Measurements from ENCODE around the gene RAPGEF2. TPM values are rescaled to one million over a fixed set of nuclear protein-coding genes. Genes with fewer than 3 reads are reported as not detected.

Gene RAPGEF2
- total and polyA plus RNA-seq, 3 experiments from 2014 or later, result 1.0 to 34.3 (median 29.2) TPM

GRCh38 chr4:159400558-159401225 lies 297.8 kb downstream of the RAPGEF2 start:
- DNase-seq, result no peak
- ChIA-PET POLR2A (no interaction called here), CTCF (no interaction called here)
- no peak overlapping the region for H3K4me3 ChIP-seq (ENCODE audit: low read length)
- Mint-ChIP-seq H3K4me1 (no peaks in the 10 kb centered on the region), H3K9me3 (no peaks in the 10 kb centered on the region), H3K4me3 (no peak overlapping the region), H3K27ac (no peak overlapping the region), H3K27me3 (peaks cover 6 to 27% of the 10 kb centered on the region in 2 donors), H3K36me3 (no peaks in the 10 kb centered on the region)
- H3K27ac ChIP-seq (ENCODE audit: low read depth, low read length), result no peak overlapping the region
- H3K36me3 ChIP-seq (ENCODE audit: insufficient read depth, low read length), result no peaks in the 10 kb centered on the region
- H3K27me3 ChIP-seq (ENCODE audit: insufficient read depth, low read length, poor library complexity, severe bottlenecking), result no peaks in the 10 kb centered on the region
- H3K4me1 ChIP-seq (ENCODE audit: insufficient read depth, low read length), result no peaks in the 10 kb centered on the region
- no peaks in the 10 kb centered on the region for H3K9me3 ChIP-seq (ENCODE audit: low read length)

DNA sequence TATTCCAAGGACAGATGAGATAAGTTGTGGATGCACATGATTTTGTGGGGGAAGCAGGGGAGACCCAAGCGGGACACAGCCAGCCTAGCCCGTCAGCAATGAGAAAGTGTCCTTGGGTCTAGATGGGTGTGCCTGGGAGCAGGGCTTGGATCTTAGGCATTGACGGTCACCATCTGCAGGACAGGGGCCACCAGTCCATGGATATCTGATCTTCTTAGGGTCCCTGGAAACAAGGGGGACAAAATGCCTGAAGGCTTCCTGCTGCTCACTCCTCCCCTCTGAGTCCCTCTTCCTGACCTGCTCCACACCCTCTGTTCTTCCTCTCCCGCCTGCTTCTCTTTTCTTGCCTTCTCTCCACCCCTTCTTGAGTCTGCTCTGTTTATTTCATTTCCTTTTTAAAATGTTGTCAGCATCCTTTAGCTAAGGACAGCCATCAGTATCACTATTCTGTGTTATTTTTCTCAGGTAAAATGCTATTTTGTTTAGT lies 298.4 kb downstream of the RAPGEF2 start:
- no peaks in the 10 kb centered on the region for H3K27me3 ChIP-seq (ENCODE audit: insufficient read depth, low read length, poor library complexity, severe bottlenecking)
- Mint-ChIP-seq H3K4me1 (no peaks in the 10 kb centered on the region), H3K27me3 (peaks cover 6 to 27% of the 10 kb centered on the region in 2 donors), H3K4me3 (no peak overlapping the region), H3K27ac (no peak overlapping the region), H3K9me3 (no peaks in the 10 kb centered on the region), H3K36me3 (no peaks in the 10 kb centered on the region)
- no peak for DNase-seq
- H3K36me3 ChIP-seq (ENCODE audit: insufficient read depth, low read length), result no peaks in the 10 kb centered on the region
- CTCF ChIA-PET, result no interaction called here
- POLR2A ChIA-PET, result no interaction called here
- no peak overlapping the region for H3K4me3 ChIP-seq (ENCODE audit: low read length)
- H3K27ac ChIP-seq (ENCODE audit: low read depth, low read length), result no peak overlapping the region
- H3K4me1 ChIP-seq (ENCODE audit: insufficient read depth, low read length), result no peaks in the 10 kb centered on the region
- no peaks in the 10 kb centered on the region for H3K9me3 ChIP-seq (ENCODE audit: low read length)

- Histone ChIP-seq H3K36me3 (ENCODE audit: insufficient read depth, low read length) (no peaks in the 10 kb centered on the region), H3K4me3 (ENCODE audit: low read length) (no peak overlapping the region), H3K27ac (ENCODE audit: low read depth, low read length) (no peak overlapping the region), H3K9me3 (ENCODE audit: low read length) (no peaks in the 10 kb centered on the region), H3K27me3 (ENCODE audit: insufficient read depth, low read length, poor library complexity, severe bottlenecking) (no peaks in the 10 kb centered on the region), H3K4me1 (ENCODE audit: insufficient read depth, low read length) (no peaks in the 10 kb centered on the region)
- Mint-ChIP-seq H3K27ac (peak overlapping the region in 1 of 8 donors; percentile 36), H3K36me3 (no peaks in the 10 kb centered on the region), H3K27me3 (peaks cover 6 to 23% of the 10 kb centered on the region in 2 donors), H3K4me1 (no peaks in the 10 kb centered on the region), H3K4me3 (no peak overlapping the region), H3K9me3 (no peaks in the 10 kb centered on the region)
- DNase-seq, result no peak
- ChIA-PET CTCF (no interaction called here), POLR2A (no interaction called here)
Measured at GRCh38 chr4:159401791-159402380, 299.0 kb downstream of the RAPGEF2 start.
